Lower lobe of right lung (tissue), 2 donors: Measurements from ENCODE around the gene SLC9A9. TPM values are rescaled to one million over a fixed set of nuclear protein-coding genes. Genes with fewer than 3 reads are reported as not detected.
A peak's percentile ranks its signal among the peaks of the same experiment; 100 is the strongest.

Experiments used
- ATAC-seq, 2 donors: fragments of 200-7000 bp; cut with Tn5 transposase; one replicate each; pipeline ENCODE4 v1.9.1; 2020 to 2022; ENCODE audit warnings: mild to moderate bottlenecking in 2 of 2, moderate library complexity in 2 of 2
- DNase-seq: peaks from one replicate; pipeline ENCODE4 v3.0.0-alpha.2; 2020
- H3K27ac ChIP-seq: fragments of 200-600 bp; one replicate; pipeline ENCODE4 v1.8.0; 2022
- H3K27me3 ChIP-seq: fragments of 200-600 bp; one replicate; pipeline ENCODE4 v1.8.0; 2022; ENCODE audit warnings: low read depth
- H3K36me3 ChIP-seq: fragments of 200-600 bp; one replicate; pipeline ENCODE4 v1.8.0; 2022; ENCODE audit warnings: mild to moderate bottlenecking
- H3K4me1 ChIP-seq: fragments of 200-600 bp; one replicate; pipeline ENCODE4 v1.8.0; 2022
- H3K4me3 ChIP-seq: fragments of 200-600 bp; one replicate; pipeline ENCODE4 v1.8.0; 2022; ENCODE audit warnings: mild to moderate bottlenecking
- H3K9me3 ChIP-seq: fragments of 200-600 bp; one replicate; pipeline ENCODE4 v1.8.0; 2022
- intact Hi-C: fragments of 100-400 bp; cut with DNase I; formaldehyde crosslinking; loops from one replicate; pipeline ENCODE4 v1.11.0; 2022
- total RNA-seq: library from RNA; stranded (reverse); fragmentation: NEBNext Ultra II Directional; extraction: Animal tissue kit (Norgen Biotek cat#: 25700); gene quantifications from one replicate; pipeline ENCODE4 v1.2.1, GENCODE V29; 2021
- TF ChIP-seq, protein P1 (sequence below): fragments of 200-600 bp; IDR thresholded peaks from one replicate; pipeline ENCODE4 v1.8.0; 2022; ENCODE audit warnings: antibody characterized with exemption, mild to moderate bottlenecking
- donor health status: DM: no; HTN: yes; CAD: no; lungs with severe emphysema.

Gene SLC9A9
- total RNA-seq, 1 donor from 2014 or later = 15.6 TPM

DNA sequence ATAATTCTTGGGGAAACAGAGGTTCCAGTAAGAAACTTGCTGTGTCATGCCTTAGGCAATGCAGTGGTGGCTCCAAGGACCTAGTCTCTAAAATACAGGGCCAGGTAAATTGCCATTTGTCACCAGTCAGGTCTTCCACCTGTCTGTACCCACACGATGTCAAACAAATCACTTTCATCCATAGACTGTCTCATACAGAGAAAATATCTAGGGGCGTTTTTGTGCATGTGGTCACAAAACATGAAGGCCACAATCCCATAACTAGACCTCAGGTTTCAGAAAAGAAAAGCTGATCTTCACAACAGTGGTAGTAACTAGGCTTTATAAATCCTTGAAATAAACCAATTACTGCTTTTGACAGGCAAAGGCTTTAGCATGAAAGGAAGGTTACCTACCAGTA, 92.3 kb downstream of the SLC9A9 start:
- Histone ChIP-seq H3K36me3 (no peaks in the 10 kb centered on the region), H3K27me3 (no peaks in the 10 kb centered on the region), H3K4me3 (no peak overlapping the region), H3K4me1 (peaks cover 9% of the 10 kb centered on the region), H3K27ac (no peak overlapping the region), H3K9me3 (no peaks in the 10 kb centered on the region)
- intact Hi-C loops = no loop called here
- TF ChIP-seq, protein P1, sequence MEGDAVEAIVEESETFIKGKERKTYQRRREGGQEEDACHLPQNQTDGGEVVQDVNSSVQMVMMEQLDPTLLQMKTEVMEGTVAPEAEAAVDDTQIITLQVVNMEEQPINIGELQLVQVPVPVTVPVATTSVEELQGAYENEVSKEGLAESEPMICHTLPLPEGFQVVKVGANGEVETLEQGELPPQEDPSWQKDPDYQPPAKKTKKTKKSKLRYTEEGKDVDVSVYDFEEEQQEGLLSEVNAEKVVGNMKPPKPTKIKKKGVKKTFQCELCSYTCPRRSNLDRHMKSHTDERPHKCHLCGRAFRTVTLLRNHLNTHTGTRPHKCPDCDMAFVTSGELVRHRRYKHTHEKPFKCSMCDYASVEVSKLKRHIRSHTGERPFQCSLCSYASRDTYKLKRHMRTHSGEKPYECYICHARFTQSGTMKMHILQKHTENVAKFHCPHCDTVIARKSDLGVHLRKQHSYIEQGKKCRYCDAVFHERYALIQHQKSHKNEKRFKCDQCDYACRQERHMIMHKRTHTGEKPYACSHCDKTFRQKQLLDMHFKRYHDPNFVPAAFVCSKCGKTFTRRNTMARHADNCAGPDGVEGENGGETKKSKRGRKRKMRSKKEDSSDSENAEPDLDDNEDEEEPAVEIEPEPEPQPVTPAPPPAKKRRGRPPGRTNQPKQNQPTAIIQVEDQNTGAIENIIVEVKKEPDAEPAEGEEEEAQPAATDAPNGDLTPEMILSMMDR = no peak
- ATAC-seq (no peak), DNase-seq (no peak)

DNA sequence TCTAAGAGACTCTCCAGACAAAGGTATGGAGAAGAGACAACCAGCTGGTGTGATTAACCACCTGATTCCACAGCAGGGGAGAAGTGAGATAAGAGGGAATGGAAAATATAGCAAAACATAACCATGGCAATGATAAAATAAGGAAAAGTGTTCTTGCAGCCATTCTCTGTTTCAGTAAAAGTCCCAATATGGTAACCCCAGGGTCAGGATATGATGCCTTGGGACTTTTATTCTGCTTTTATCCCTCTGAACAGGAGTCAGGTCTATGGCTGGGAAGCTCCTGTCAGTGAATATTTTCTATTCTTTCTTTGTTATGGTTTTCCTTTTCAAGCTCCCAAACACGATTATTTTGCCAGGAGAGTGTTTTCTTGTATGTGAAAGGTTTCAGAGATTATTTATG, 94.2 kb downstream of the SLC9A9 start:
- ATAC-seq = no peak
- TF ChIP-seq, protein P1 = no peak
- H3K27ac ChIP-seq = no peak overlapping the region
- H3K27me3 ChIP-seq = no peaks in the 10 kb centered on the region
- peaks cover 13% of the 10 kb centered on the region for H3K4me1 ChIP-seq
- no peaks in the 10 kb centered on the region for H3K36me3 ChIP-seq
- H3K9me3 ChIP-seq = no peaks in the 10 kb centered on the region
- H3K4me3 ChIP-seq = no peak overlapping the region
- DNase-seq = no peak
- intact Hi-C loops = no loop called here

DNA sequence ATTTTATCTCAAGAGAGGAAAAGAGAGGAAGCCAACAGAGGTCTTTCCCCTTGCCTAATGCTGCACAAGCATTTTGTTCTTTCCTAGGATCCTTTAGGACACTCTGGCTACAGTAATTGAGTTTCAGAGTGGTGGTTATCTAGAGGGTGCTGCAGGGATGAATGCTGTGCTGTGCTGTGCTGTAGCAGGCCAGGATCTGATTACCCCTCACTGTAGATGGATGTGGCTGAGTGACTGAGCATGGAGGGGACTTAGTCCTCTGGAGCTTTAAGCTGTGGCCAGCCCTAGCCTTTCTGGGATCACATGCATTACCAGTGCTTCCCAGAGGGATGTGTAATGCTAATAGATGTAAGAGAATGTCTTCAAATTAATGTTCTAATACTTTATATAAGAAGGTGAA, 94.8 kb downstream of the SLC9A9 start:
- ATAC-seq = no peak

DNA sequence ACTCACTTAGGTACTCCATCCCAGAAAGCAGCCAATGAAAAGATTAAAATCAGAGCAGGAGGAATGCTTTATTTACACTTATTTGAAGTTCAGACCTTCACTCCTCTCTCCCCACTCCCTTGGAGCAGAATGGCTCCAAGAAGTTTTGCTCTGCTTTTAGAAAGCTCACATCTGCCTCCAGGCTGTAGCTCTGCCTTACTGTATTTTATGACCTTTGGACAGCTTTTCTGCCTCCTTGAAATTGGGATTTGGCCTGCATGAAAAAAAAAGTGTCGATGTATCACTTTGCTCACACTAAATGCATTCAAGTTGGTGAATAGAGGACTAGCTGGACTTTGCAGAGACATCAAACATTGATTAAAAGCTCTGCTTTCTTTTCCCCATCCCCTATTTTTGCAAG, 95.3 kb downstream of the SLC9A9 start:
- peaks cover 13% of the 10 kb centered on the region for H3K4me1 ChIP-seq
- TF ChIP-seq, protein P1 = no peak
- no peak overlapping the region for H3K4me3 ChIP-seq
- no peaks in the 10 kb centered on the region for H3K9me3 ChIP-seq
- H3K36me3 ChIP-seq = no peaks in the 10 kb centered on the region
- no peak overlapping the region for H3K27ac ChIP-seq
- H3K27me3 ChIP-seq = no peaks in the 10 kb centered on the region
- intact Hi-C loops = no loop called here
- ATAC-seq (no peak), DNase-seq (no peak)

More for the DNA sequence above, 94.8 kb downstream of the SLC9A9 start:
- Histone ChIP-seq H3K27ac (no peak overlapping the region), H3K27me3 (no peaks in the 10 kb centered on the region), H3K4me1 (peaks cover 13% of the 10 kb centered on the region), H3K36me3 (no peaks in the 10 kb centered on the region), H3K4me3 (no peak overlapping the region), H3K9me3 (no peaks in the 10 kb centered on the region)
- TF ChIP-seq, protein P1 = no peak
- intact Hi-C loops = no loop called here
- no peak for DNase-seq

DNA sequence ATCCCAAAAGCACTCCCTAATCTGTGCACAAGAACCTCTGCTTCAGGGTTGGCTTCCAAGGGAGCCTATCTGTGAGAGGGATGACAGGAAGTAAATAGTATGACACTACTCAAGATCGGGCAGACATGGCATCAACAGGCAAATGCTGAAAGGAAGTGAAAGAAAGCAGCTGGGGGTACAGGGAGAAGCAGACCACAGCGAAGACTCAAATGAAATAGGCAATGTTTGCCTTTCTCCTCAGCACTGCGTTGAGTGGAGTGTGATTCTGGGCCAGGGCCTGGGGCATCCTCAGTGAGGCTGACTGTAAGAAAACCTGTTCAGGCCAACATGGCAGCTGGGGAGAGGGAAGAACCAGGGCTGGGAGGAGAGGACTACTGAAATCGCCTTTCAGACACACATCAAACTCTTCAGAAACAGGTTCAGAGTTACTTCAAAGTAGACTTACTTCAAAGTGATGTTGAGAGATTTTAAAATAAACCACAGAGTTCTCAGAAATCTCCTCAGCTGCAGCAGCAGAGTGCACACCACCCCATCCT, 96.6 kb downstream of the SLC9A9 start:
- TF ChIP-seq, protein P1 = no peak
- H3K9me3 ChIP-seq = no peaks in the 10 kb centered on the region
- no peak overlapping the region for H3K4me3 ChIP-seq
- no peaks in the 10 kb centered on the region for H3K27me3 ChIP-seq
- peaks cover 13% of the 10 kb centered on the region for H3K4me1 ChIP-seq
- no peaks in the 10 kb centered on the region for H3K36me3 ChIP-seq
- no peak overlapping the region for H3K27ac ChIP-seq
- ATAC-seq = peak in 1 of 2 donors; percentile 17
- DNase-seq = no peak
- intact Hi-C loops = no loop called here
